Measurements from ENCODE around the gene ATP5ME.
"Not testable (repeated sequence)": the region's sequence is repeated elsewhere in the genome, so short reads cannot be mapped to it uniquely, and the experiment has no call there.

ATP5ME gene

DNA sequence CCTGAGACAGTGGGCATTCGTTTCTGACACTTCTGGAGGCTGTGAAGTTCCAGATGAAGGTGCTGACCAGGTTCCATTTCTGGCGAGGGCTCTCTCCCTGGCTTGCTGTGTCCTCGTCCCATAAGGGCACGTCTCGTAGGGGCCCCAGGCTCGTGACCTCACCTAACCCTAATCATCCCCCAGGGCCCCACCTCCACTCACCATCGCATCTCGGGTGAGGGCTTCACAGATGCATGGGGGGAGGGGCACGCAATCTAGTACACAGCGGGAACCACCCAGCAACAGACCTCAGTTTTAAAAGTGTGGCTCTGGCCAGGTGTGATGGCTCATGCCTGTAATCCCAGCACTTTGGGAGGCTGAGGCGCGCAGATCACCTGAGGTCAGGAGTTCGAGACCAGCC is 26.6 kb downstream of the ATP5ME start:
- H2BK5ac ChIP-seq (ENCODE audit: low read depth, low read length, poor library complexity): no peak overlapping the region
- no peak overlapping the region for H3K27ac ChIP-seq (ENCODE audit: low read depth, low read length)
- H2BK12ac ChIP-seq (ENCODE audit: low read length): no peak overlapping the region
- H3K14ac ChIP-seq (ENCODE audit: low read length): no peak overlapping the region
- no peak for DNase-seq
- H3K27me3 ChIP-seq (ENCODE audit: insufficient read depth, low read length): no peaks in the 10 kb centered on the region
- H3K36me3 ChIP-seq (ENCODE audit: control insufficient read depth in 1 of 2, insufficient read depth in 2 of 2, low read length in 2 of 2): no peaks in the 10 kb centered on the region
- no peak overlapping the region for H3K18ac ChIP-seq (ENCODE audit: low read length)
- peaks cover 0 to 3% of the 10 kb centered on the region in 2 experiments for H3K4me1 ChIP-seq (ENCODE audit: control insufficient read depth in 1 of 2, insufficient read depth in 2 of 2, low read length in 2 of 2)
- no peak overlapping the region for H2AK5ac ChIP-seq (ENCODE audit: low read length)
- H4K12ac ChIP-seq (ENCODE audit: low read depth, low read length): no peak overlapping the region
- H3K9me3 ChIP-seq (ENCODE audit: insufficient read depth, low read depth, low read length): no peaks in the 10 kb centered on the region
- H3K4me3 ChIP-seq (ENCODE audit: low read depth, low read length): no peak overlapping the region
- no peak overlapping the region for H3K9ac ChIP-seq (ENCODE audit: low read length)
- H4K91ac ChIP-seq (ENCODE audit: low read depth, low read length): no peak overlapping the region
- no peak overlapping the region for H2AFZ ChIP-seq (ENCODE audit: insufficient read depth, low read length, poor library complexity)
- H3K23ac ChIP-seq (ENCODE audit: low read length): no peak overlapping the region
- no peak overlapping the region for H4K8ac ChIP-seq (ENCODE audit: low read depth, low read length)
- no peak overlapping the region for H3K4ac ChIP-seq (ENCODE audit: low read depth, low read length)
- no peaks in the 10 kb centered on the region for H3K79me1 ChIP-seq (ENCODE audit: low read length)
- WGBS (ENCODE audit: extremely low coverage, insufficient coverage, insufficient read length): no CpG with 5 or more reads among the region's 13 CpGs
- H3K79me2 ChIP-seq (ENCODE audit: control insufficient read depth, insufficient read depth, low read length, poor library complexity): no peaks in the 10 kb centered on the region
- no peak overlapping the region for H2BK120ac ChIP-seq (ENCODE audit: insufficient read depth, low read length, poor library complexity)
- H3K4me2 ChIP-seq (ENCODE audit: low read length): no peak overlapping the region

DNA sequence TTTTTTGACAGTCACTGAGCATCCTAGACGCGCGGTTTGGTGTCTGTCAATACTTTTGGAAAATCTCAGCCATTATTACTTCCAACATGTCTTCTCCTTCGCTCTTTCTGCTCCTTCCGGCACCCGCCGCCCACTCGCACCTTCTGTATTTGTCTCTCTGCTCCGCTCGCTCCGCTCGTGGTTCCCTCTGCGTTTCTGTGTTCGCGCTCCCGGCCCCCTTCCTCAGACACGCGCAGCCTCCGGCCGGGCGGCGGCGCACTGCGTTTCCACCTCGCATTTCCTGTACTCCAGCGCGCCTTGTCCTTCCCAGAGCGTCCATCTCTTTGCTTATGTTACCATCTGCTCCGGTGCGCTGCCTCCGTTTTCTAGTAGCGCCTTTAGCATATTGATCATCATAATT is 27.6 kb downstream of the ATP5ME start:
- Histone ChIP-seq H2AFZ (ENCODE audit: insufficient read depth, low read length, poor library complexity) (no peak overlapping the region), H3K79me2 (ENCODE audit: control insufficient read depth, insufficient read depth, low read length, poor library complexity) (no peaks in the 10 kb centered on the region), H3K14ac (ENCODE audit: low read length) (no peak overlapping the region), H3K4me3 (ENCODE audit: low read depth, low read length) (no peak overlapping the region), H2BK120ac (ENCODE audit: insufficient read depth, low read length, poor library complexity) (no peak overlapping the region), H3K79me1 (ENCODE audit: low read length) (no peaks in the 10 kb centered on the region), H4K12ac (ENCODE audit: low read depth, low read length) (no peak overlapping the region), H3K4ac (ENCODE audit: low read depth, low read length) (no peak overlapping the region), H4K8ac (ENCODE audit: low read depth, low read length) (no peak overlapping the region), H3K27ac (ENCODE audit: low read depth, low read length) (no peak overlapping the region), H2BK12ac (ENCODE audit: low read length) (no peak overlapping the region), H3K23ac (ENCODE audit: low read length) (no peak overlapping the region), H3K9ac (ENCODE audit: low read length) (no peak overlapping the region), H2AK5ac (ENCODE audit: low read length) (no peak overlapping the region), H3K36me3 (ENCODE audit: control insufficient read depth in 1 of 2, insufficient read depth in 2 of 2, low read length in 2 of 2) (no peaks in the 10 kb centered on the region), H3K27me3 (ENCODE audit: insufficient read depth, low read length) (no peaks in the 10 kb centered on the region), H4K91ac (ENCODE audit: low read depth, low read length) (no peak overlapping the region), H3K9me3 (ENCODE audit: insufficient read depth, low read depth, low read length) (no peaks in the 10 kb centered on the region), H2BK5ac (ENCODE audit: low read depth, low read length, poor library complexity) (no peak overlapping the region), H3K4me2 (ENCODE audit: low read length) (no peak overlapping the region), H3K4me1 (ENCODE audit: control insufficient read depth in 1 of 2, insufficient read depth in 2 of 2, low read length in 2 of 2) (peaks cover 0 to 3% of the 10 kb centered on the region in 2 experiments), H3K18ac (ENCODE audit: low read length) (no peak overlapping the region)
- no CpG with 5 or more reads among the region's 32 CpGs for WGBS (ENCODE audit: extremely low coverage, insufficient coverage, insufficient read length)
- DNase-seq: no peak

DNA sequence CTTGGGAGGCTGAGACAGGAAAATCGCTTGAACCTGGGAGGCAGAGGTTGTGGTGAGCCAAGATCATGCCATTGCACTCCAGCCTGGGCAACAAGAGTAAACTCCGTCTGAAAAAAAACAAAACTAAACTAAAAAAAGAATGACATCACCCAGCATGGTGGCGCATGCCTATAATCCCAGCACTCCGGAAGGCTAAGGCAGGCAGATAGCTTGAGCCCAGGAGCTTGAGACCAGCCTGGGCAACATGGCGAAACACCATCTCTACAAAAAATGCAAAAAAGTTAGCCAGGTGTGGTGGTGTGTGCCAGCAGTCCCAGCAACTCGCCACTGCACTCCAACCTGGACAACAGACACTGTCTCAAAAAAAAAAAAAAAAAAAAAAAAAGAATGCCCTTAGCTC is 31.7 kb downstream of the ATP5ME start:
- H3K36me3 ChIP-seq (ENCODE audit: control insufficient read depth in 1 of 2, insufficient read depth in 2 of 2, low read length in 2 of 2); H3K4me2 ChIP-seq (ENCODE audit: low read length); H3K23ac ChIP-seq (ENCODE audit: low read length); H3K27me3 ChIP-seq (ENCODE audit: insufficient read depth, low read length); H4K8ac ChIP-seq (ENCODE audit: low read depth, low read length); H3K4me1 ChIP-seq (ENCODE audit: control insufficient read depth in 1 of 2, insufficient read depth in 2 of 2, low read length in 2 of 2); H2AK5ac ChIP-seq (ENCODE audit: low read length); H4K91ac ChIP-seq (ENCODE audit: low read depth, low read length); H3K18ac ChIP-seq (ENCODE audit: low read length); H3K4me3 ChIP-seq (ENCODE audit: low read depth, low read length); H2BK120ac ChIP-seq (ENCODE audit: insufficient read depth, low read length, poor library complexity); H3K79me1 ChIP-seq (ENCODE audit: low read length); H3K27ac ChIP-seq (ENCODE audit: low read depth, low read length); H2BK12ac ChIP-seq (ENCODE audit: low read length); H3K9me3 ChIP-seq (ENCODE audit: insufficient read depth, low read depth, low read length); H4K12ac ChIP-seq (ENCODE audit: low read depth, low read length); H3K9ac ChIP-seq (ENCODE audit: low read length); H2AFZ ChIP-seq (ENCODE audit: insufficient read depth, low read length, poor library complexity); H3K14ac ChIP-seq (ENCODE audit: low read length); H2BK5ac ChIP-seq (ENCODE audit: low read depth, low read length, poor library complexity); H3K4ac ChIP-seq (ENCODE audit: low read depth, low read length); H3K79me2 ChIP-seq (ENCODE audit: control insufficient read depth, insufficient read depth, low read length, poor library complexity): not testable (repeated sequence)
- no CpG with 5 or more reads among the region's 6 CpGs for WGBS (ENCODE audit: extremely low coverage, insufficient coverage, insufficient read length)
- peak; percentile 60 to 66 for DNase-seq

GRCh38 chr4:637536-638280 is 36.4 kb downstream of the ATP5ME start:
- Histone ChIP-seq H3K4me3 (ENCODE audit: low read depth, low read length) (no peak overlapping the region), H3K4me2 (ENCODE audit: low read length) (no peak overlapping the region), H2BK5ac (ENCODE audit: low read depth, low read length, poor library complexity) (no peak overlapping the region), H3K23ac (ENCODE audit: low read length) (no peak overlapping the region), H3K4ac (ENCODE audit: low read depth, low read length) (no peak overlapping the region), H3K9me3 (ENCODE audit: insufficient read depth, low read depth, low read length) (peaks cover 8% of the 10 kb centered on the region), H2AK5ac (ENCODE audit: low read length) (no peak overlapping the region), H3K79me2 (ENCODE audit: control insufficient read depth, insufficient read depth, low read length, poor library complexity) (no peaks in the 10 kb centered on the region), H3K9ac (ENCODE audit: low read length) (no peak overlapping the region), H4K12ac (ENCODE audit: low read depth, low read length) (no peak overlapping the region), H2BK120ac (ENCODE audit: insufficient read depth, low read length, poor library complexity) (no peak overlapping the region), H3K4me1 (ENCODE audit: control insufficient read depth in 1 of 2, insufficient read depth in 2 of 2, low read length in 2 of 2) (no peaks in the 10 kb centered on the region), H4K8ac (ENCODE audit: low read depth, low read length) (no peak overlapping the region), H3K14ac (ENCODE audit: low read length) (no peak overlapping the region), H3K79me1 (ENCODE audit: low read length) (no peaks in the 10 kb centered on the region), H2AFZ (ENCODE audit: insufficient read depth, low read length, poor library complexity) (no peak overlapping the region), H3K27ac (ENCODE audit: low read depth, low read length) (no peak overlapping the region), H4K91ac (ENCODE audit: low read depth, low read length) (no peak overlapping the region), H2BK12ac (ENCODE audit: low read length) (no peak overlapping the region), H3K36me3 (ENCODE audit: control insufficient read depth in 1 of 2, insufficient read depth in 2 of 2, low read length in 2 of 2) (no peaks in the 10 kb centered on the region), H3K27me3 (ENCODE audit: insufficient read depth, low read length) (no peaks in the 10 kb centered on the region), H3K18ac (ENCODE audit: low read length) (no peak overlapping the region)
- no CpG with 5 or more reads among the region's 32 CpGs for WGBS (ENCODE audit: extremely low coverage, insufficient coverage, insufficient read length)
- DNase-seq: no peak

All from trophoblast cell (in vitro differentiated cells and primary cell).